HG03457 (cell line): ENCODE results near the gene PTPN14.

Experiments
- ATAC-seq: cut with Tn5 transposase; IDR thresholded peaks from one replicate; pipeline ENCODE4 v1.9.1; 2021; ENCODE audit warnings: moderate number of reproducible peaks; ENCODE audit not compliant: unreplicated experiment

Gene PTPN14

GRCh38 chr1:214342525-214342924 is 208.9 kb downstream of the PTPN14 start:
- no peak for ATAC-seq

GRCh38 chr1:214341932-214342331 is 209.5 kb downstream of the PTPN14 start:
- ATAC-seq, result no peak

GRCh38 chr1:214341459-214341858 is 209.9 kb downstream of the PTPN14 start:
- ATAC-seq, result no peak

GRCh38 chr1:214338212-214338611 is 213.2 kb downstream of the PTPN14 start:
- no peak for ATAC-seq

- no peak for ATAC-seq
These were observed 213.9 kb downstream of the PTPN14 start for GRCh38 chr1:214337511-214337910.

- ATAC-seq, result no peak
These were observed 214.4 kb downstream of the PTPN14 start for GRCh38 chr1:214337015-214337414.

GRCh38 chr1:214335567-214335966 is 215.8 kb downstream of the PTPN14 start:
- ATAC-seq, result no peak

- ATAC-seq, result no peak
These were observed 218.2 kb downstream of the PTPN14 start for GRCh38 chr1:214332946-214333798.

- ATAC-seq, result no peak
These were observed 219.5 kb downstream of the PTPN14 start for GRCh38 chr1:214331827-214332423.

GRCh38 chr1:214331180-214331579 is 220.2 kb downstream of the PTPN14 start:
- no peak for ATAC-seq

- no peak for ATAC-seq
These were observed 220.7 kb downstream of the PTPN14 start for GRCh38 chr1:214330715-214331114.

GRCh38 chr1:214330222-214330621 is 221.2 kb downstream of the PTPN14 start:
- no peak for ATAC-seq

GRCh38 chr1:214329470-214330220 is 221.8 kb downstream of the PTPN14 start:
- ATAC-seq, result no peak

- peak; percentile 78 for ATAC-seq
These were observed 222.5 kb downstream of the PTPN14 start for GRCh38 chr1:214328770-214329469.

- ATAC-seq, result no peak
These were observed 223.9 kb downstream of the PTPN14 start for GRCh38 chr1:214327514-214327913.

- ATAC-seq, result no peak
These were observed 225.0 kb downstream of the PTPN14 start for GRCh38 chr1:214326406-214326805.

- no peak for ATAC-seq
These were observed 226.3 kb downstream of the PTPN14 start for GRCh38 chr1:214324896-214325800.

- no peak for ATAC-seq
These were observed 229.5 kb downstream of the PTPN14 start for GRCh38 chr1:214321705-214322453.

- no peak for ATAC-seq
These were observed 231.5 kb downstream of the PTPN14 start for GRCh38 chr1:214319938-214320337.
